ENCODE results near the gene CDK11B. TPM values are rescaled to one million over a fixed set of nuclear protein-coding genes. Genes with fewer than 3 reads are reported as not detected.
"Not testable (repeated sequence)": the region's sequence is repeated elsewhere in the genome, so short reads cannot be mapped to it uniquely, and the experiment has no call there.

Gene CDK11B
- total RNA-seq, 1 donor from 2014 or later: 12.2 TPM

GRCh38 chr1:1683104-1683905 is 24.5 kb upstream of the CDK11B start:
- DNase-seq: no peak

DNA sequence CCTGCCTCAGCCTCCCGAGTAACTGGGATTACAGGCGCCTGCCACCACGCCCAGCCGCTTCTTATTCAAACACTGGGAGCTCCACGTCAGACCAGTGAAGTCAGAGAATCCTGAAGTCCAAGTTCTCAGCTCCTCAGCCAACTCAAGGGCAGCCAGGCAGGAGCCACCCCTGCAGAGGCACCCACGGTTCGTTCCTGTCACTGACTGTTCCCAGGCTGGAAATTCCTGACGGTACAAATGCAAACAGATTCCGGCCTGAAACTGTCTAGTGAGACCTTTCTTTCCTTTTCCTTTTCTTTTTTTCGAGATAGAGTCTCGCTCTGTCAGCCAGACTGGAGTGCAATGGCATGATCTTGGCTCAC is 22.1 kb upstream of the CDK11B start:
- no peak for DNase-seq

GRCh38 chr1:1680031-1680911 is 21.5 kb upstream of the CDK11B start:
- DNase-seq: no peak

DNA sequence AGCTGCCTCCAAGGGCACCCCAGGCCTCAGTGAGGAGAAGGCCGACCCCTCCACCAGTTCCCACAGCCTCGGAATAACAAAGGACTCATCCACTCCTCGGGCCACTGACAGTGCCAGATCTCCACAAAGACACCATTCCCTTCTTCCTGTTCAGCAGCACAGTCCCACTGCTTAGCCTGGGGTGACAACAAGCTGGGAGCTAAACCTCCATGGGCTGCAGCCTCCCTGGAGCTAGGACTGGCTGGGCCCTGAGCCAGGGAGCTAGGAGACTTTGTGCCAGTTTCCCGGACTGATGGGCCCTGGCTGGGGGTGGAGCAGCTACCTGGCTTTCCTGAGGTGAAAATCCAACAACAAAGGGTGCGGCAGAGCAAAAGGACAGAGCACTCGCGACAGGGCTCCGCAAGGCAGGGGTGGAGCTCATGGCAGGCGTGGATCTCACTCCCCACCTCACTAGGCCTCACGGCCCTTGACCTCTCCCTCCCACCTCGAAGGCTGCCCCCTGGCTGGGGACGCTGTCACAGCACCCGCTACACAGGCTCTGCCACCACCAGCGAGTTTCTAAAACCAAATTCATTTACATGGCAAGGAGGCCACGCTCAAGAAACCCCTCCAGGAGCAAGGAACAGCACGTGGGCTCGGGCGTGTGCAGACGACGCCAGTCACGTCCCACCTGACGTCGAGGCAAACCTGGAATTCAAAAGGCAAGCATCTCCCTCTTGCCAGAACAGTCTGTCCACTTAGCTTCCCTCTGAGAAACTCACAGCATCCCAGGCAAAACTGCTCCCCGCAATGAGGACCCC is 20.0 kb upstream of the CDK11B start:
- no peak for DNase-seq

- no peak for DNase-seq
Observed at GRCh38 chr1:1677718-1678580, 19.1 kb upstream of the CDK11B start.

- not testable (repeated sequence) for DNase-seq
Observed at GRCh38 chr1:1676087-1676486, 17.3 kb upstream of the CDK11B start.

DNA sequence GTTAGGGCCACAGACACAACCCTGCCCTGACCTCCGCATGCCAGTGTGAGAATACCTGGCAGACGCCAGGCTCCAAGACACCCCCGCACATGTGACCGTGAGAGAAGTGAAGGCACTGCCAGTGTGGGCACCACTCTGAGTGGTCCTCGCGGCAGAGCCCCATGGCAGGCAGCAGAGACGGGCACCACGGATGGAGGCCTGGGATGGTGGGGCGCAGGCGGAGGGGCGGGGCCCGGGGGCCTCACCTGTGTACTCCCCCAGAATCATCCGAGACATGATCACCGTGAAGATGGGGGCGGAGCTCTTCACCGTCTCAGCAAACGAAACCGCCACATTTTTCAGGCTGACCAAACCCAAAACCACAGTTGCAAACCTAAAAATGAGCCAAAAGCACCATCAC is 16.4 kb upstream of the CDK11B start:
- not testable (repeated sequence) for DNase-seq

DNA sequence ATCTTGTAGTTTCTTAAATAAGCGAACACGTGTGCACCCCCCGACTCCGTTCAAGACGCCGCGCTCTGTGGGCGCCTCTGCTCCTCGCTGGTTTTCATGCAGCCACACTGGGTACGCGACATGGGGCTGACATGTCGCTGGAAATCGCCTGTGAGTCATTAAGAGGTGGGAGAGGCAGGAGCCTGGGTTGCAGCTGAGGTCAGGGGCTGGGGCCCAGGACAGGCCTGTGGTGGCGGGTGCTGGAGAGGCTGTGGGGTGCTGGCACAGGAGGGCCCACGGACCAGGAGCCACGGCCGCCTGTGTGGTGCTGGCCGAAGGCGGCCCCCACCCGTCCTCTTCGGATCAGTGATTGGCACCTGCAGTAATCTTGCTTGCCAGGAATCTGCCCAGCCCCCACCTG is 16.0 kb upstream of the CDK11B start:
- not testable (repeated sequence) for DNase-seq

- DNase-seq: no peak
Observed at GRCh38 chr1:1672181-1672965, 13.6 kb upstream of the CDK11B start.

DNA sequence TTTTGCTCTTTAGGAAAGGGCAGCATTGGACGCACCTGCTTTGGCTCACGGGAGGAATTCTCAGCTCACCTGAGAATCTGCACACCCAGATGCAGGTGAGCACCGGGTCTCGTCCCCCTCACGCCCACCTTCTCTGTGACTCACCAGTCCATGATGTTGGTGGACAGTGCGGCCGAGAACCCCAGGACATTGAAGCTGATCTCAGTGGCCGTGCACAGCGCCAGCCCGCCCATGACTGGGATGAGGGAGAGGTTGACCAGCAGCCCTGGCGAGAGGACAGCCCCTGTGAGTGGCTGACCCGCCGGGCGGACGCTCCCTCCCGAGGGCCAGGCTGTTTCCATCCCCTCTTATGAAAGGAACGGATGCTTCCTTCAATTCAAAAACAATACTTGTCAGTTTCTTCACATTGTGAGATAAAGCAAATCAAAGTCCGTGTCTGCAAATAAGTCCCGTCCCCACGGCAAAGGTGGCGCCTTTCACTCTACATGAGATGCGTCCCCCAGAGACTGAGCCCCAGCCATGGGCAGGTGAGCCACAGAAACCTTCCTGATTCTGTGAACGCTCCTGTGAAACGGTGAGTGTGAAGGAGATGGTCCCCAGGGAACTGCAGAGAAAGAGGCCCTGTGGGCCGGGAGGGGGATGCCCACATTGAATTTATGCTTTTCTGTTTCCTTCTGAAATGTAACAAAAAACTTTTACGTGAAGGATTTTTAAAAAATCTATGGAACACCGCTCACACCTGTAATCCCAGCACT is 12.7 kb upstream of the CDK11B start:
- no peak for DNase-seq

- no peak for DNase-seq
Observed at GRCh38 chr1:1670866-1671265, 12.1 kb upstream of the CDK11B start.

DNA sequence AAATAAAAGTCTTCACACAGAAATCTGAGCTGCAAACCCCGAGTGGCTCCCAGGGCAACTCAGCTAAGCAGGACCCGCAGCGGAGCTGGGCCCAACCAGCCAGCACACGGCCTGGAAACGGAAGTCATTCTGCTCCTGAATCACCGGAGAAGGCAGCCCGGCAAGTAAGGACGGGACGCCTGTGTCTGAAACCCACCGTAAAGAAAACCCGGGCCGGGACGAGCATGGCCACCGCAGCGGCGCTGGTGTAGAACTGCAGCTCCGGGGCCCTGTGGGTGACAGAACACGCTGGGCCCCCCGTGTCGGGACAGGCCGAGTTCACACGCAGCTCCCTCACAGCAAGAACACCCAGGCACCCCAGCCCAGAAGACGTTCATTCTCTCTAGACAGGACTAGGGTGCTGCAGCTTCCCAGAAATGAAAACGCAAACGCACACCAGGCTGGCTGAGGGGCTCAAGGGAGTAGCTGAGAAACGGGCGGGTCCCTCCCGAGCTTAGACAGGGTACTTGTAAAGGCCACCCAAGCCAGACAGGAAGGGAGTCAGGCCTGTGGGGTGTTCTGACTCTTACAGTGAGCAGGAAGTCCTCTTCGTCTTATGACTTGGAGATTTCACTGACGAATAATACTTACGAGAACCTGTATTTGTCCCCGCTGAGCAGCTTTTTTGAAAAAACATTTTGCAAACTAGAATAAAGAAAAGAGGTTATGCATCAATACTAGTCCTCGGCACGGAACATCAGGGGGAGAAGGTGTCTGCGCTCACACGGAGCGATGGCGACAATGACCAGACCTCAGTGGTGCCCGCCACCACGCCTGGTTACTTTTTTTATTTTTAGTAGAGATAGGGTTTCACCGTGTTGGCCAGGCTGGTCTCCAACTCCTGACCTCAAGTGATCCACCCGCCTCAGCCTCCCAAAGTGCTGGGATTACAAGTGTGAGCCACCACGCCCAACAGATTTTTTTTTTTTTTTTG is 10.9 kb upstream of the CDK11B start:
- DNase-seq: no peak

DNA sequence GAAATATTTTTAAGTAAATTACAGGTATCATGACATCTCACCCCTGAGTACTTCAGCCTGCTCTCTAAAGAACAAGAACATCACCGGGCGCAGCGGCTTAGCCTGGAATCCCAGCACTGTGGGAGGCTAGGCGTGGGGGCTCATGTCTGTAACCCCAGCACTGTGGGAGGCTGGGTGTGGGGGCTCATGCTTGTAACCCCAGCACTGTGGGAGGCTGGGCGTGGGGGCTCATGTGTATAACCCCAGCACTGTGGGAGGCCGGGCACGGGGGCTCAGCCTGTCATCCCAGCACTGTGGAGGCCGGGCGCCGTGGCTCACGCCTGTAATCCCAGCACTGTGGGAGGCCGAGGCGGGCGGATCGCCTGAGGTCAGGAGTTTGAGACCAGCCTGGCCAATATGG is 7.7 kb upstream of the CDK11B start:
- no peak for DNase-seq

GRCh38 chr1:1665815-1666251 is 7.0 kb upstream of the CDK11B start:
- no peak for DNase-seq

- DNase-seq: no peak
Observed at GRCh38 chr1:1664941-1665814, 6.4 kb upstream of the CDK11B start.

DNA sequence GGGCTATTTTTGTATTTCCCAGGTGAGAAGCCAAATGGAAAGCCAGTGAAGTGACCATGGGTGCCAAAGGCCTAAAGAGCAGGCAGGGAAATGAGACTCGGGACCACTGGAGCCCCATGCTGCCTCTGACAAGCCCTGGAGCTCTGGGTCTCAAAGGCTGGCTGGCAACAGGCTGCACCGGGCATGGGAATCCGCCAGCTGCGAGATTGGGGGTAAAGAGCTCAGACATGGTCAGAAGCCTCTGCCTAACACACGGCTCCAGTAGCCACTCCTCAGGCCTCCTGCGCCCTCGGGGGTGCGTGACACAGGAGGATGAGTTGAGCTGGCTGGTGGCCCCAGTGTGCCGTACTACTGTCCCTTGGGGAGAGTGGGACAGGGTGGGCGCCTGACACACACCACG is 5.5 kb upstream of the CDK11B start:
- not testable (repeated sequence) for DNase-seq

DNA sequence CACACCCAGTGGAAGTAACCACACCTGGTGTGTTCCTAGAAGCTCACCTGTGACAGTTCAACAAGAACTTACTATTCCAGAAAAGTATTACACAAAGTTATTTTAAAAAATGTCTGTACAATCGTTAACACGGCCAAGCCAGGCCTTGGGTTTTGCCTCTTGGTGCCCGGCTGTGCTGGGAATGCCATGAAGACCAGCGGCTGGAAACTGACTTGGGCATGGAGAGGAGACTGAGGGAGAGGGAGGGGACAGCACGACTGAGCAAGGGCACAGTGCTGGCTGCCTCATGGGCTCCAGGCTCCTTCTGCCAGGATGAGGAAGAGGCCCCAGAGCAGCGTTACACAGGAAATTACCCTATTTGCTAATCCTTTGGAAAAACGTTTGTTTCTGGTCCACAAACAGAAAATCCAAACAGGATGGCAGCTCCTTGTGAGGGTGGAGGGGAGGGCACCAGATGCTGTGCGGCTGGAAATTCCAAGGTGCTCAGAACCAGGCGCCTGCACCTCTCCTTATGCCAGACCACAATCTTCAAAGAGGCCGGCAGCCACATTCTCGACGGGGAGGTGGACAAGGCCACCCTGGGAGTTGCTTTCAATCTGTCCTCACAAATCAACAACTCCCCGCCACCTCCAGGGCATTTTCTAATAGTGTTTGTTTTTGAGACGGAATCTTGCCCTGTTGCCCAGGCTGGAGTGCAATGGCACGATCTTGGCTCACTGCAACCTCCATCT is 4.2 kb upstream of the CDK11B start:
- not testable (repeated sequence) for DNase-seq

Data from tongue (tissue), 2 donors.